HEK293 (cell line): ENCODE results near the gene ABCA1.

Experiments used
- CTCF ChIA-PET: fragments of 350-600 bp; formaldehyde crosslinking; extraction: SDS; loops from one replicate; lab custom pipeline; 2021; ENCODE audit warnings: antibody characterized with exemption; lab: Yijun Ruan, JAX
- POLR2A ChIA-PET: fragments of 300-600 bp; formaldehyde crosslinking; extraction: SDS; loops from one replicate; lab custom pipeline; 2020; ENCODE audit warnings: antibody characterized with exemption, inconsistent platforms; lab: Yijun Ruan, JAX
- H3K27ac ChIP-seq: fragments of 200-500 bp; sonication (Bioruptor generic); 2 replicates; pipeline ENCODE4 v1.5.1; 2014; ENCODE audit warnings: low read depth, low read length, control low read depth, inconsistent platforms; ENCODE audit errors: extremely low read depth
- H3K36me3 ChIP-seq, 2 experiments: fragments of 200-500 bp in 1 of 2; sonication (Bioruptor generic) in 1 of 2; 1 replicate in 1 of 2; 2 replicates in 1 of 2; pipeline ENCODE4 v1.5.1; 2014 to 2017; ENCODE audit warnings: inconsistent platforms in 2 of 2, low read length in 2 of 2; ENCODE audit not compliant: control insufficient read depth in 2 of 2, insufficient read depth in 1 of 2
- H3K4me1 ChIP-seq: fragments of 200-500 bp; sonication (Bioruptor generic); 2 replicates; pipeline ENCODE4 v1.5.1; 2014; ENCODE audit warnings: mild to moderate bottlenecking, low read length, inconsistent platforms; ENCODE audit not compliant: control insufficient read depth, insufficient read depth
- H3K4me3 ChIP-seq: 2 replicates; pipeline ENCODE4 v1.5.1; 2011; ENCODE audit warnings: low read depth, mild to moderate bottlenecking, control low read depth, low read length, moderate library complexity
- H3K9me3 ChIP-seq: fragments of 200-500 bp; sonication (Bioruptor generic); 2 replicates; pipeline ENCODE4 v1.5.1; 2014; ENCODE audit warnings: low read depth, low read length, inconsistent platforms; ENCODE audit not compliant: control insufficient read depth, insufficient read depth
- IKZF3 ChIP-seq: fragments of 450-650 bp; IDR thresholded peaks from 2 replicates; pipeline ENCODE4 v1.5.0; 2018; ENCODE audit warnings: missing biosample characterization, mild to moderate bottlenecking, missing genetic modification characterization, moderate library complexity
- INSM2 ChIP-seq: fragments of 450-650 bp; formaldehyde crosslinking; IDR thresholded peaks from 2 replicates; pipeline ENCODE4 v1.5.1; 2016; ENCODE audit warnings: missing biosample characterization, missing genetic modification characterization
- SALL2 ChIP-seq: fragments of 450-650 bp; formaldehyde crosslinking; IDR thresholded peaks from 2 replicates; pipeline ENCODE4 v1.5.0; 2017; ENCODE audit warnings: missing biosample characterization, mild to moderate bottlenecking, missing genetic modification characterization, borderline replicate concordance
- ZBTB20 ChIP-seq: fragments of 450-650 bp; formaldehyde crosslinking; IDR thresholded peaks from 2 replicates; pipeline ENCODE4 v1.5.1; 2016; ENCODE audit warnings: missing biosample characterization, missing genetic modification characterization
- ZNF175 ChIP-seq: fragments of 450-650 bp; formaldehyde crosslinking; IDR thresholded peaks from 2 replicates; pipeline ENCODE4 v1.5.1; 2016; ENCODE audit warnings: missing biosample characterization, missing genetic modification characterization
- ZNF2 ChIP-seq: fragments of 450-650 bp; formaldehyde crosslinking; IDR thresholded peaks from 2 replicates; pipeline ENCODE4 v1.5.1; 2016; ENCODE audit warnings: missing biosample characterization, missing genetic modification characterization
- ZNF274 ChIP-seq, 2 experiments: fragments of 200-500 bp in 1 of 2; fragments of 450-650 bp in 1 of 2; sonication (Bioruptor generic) in 1 of 2; formaldehyde crosslinking in 1 of 2; IDR thresholded peaks; 2 replicates each; pipeline versions ENCODE4 v1.5.1 to v1.6.1; 2014 to 2016; ENCODE audit warnings: borderline replicate concordance in 1 of 2, inconsistent platforms in 1 of 2, low read length in 1 of 2, missing biosample characterization in 1 of 2, missing genetic modification characterization in 1 of 2
- ZNF37A ChIP-seq: fragments of 450-650 bp; IDR thresholded peaks from 2 replicates; pipeline ENCODE4 v1.5.1; 2018; ENCODE audit warnings: missing biosample characterization, missing genetic modification characterization
- ZNF423 ChIP-seq: fragments of 450-650 bp; formaldehyde crosslinking; IDR thresholded peaks from 2 replicates; pipeline ENCODE4 v1.5.1; 2016; ENCODE audit warnings: missing biosample characterization, missing genetic modification characterization
- ZNF518A ChIP-seq: fragments of 450-650 bp; formaldehyde crosslinking; conservative IDR thresholded peaks from 2 replicates; pipeline ENCODE4 v1.5.1; 2016; ENCODE audit warnings: low read depth, missing biosample characterization, missing genetic modification characterization
- ZNF544 ChIP-seq: fragments of 450-650 bp; formaldehyde crosslinking; IDR thresholded peaks from 2 replicates; pipeline ENCODE4 v1.5.0; 2017; ENCODE audit warnings: missing biosample characterization, missing genetic modification characterization
- ZNF571 ChIP-seq: fragments of 450-650 bp; formaldehyde crosslinking; IDR thresholded peaks from 2 replicates; pipeline ENCODE4 v1.5.0; 2017; ENCODE audit warnings: missing biosample characterization, missing genetic modification characterization
- ZNF664 ChIP-seq: fragments of 450-650 bp; formaldehyde crosslinking; IDR thresholded peaks from 2 replicates; pipeline ENCODE4 v1.5.1; 2016; ENCODE audit warnings: missing biosample characterization, missing genetic modification characterization
- ZNF670 ChIP-seq: fragments of 450-650 bp; formaldehyde crosslinking; IDR thresholded peaks from 2 replicates; pipeline ENCODE4 v1.5.1; 2016; ENCODE audit warnings: missing biosample characterization, missing genetic modification characterization, low read depth
- ZNF692 ChIP-seq: fragments of 450-650 bp; formaldehyde crosslinking; IDR thresholded peaks from 2 replicates; pipeline ENCODE4 v1.5.1; 2016; ENCODE audit warnings: missing biosample characterization, missing genetic modification characterization
- ZNF792 ChIP-seq: fragments of 450-650 bp; formaldehyde crosslinking; IDR thresholded peaks from 2 replicates; pipeline ENCODE4 v1.5.1; 2016; ENCODE audit warnings: missing biosample characterization, missing genetic modification characterization
- ZSCAN30 ChIP-seq: fragments of 450-650 bp; IDR thresholded peaks from 2 replicates; pipeline ENCODE4 v1.5.1; 2018; ENCODE audit warnings: missing biosample characterization, mild to moderate bottlenecking, missing genetic modification characterization, moderate library complexity

ABCA1 gene

GRCh38 chr9:104866191-104866590 lies 61.8 kb downstream of the ABCA1 start:
- H3K4me1 ChIP-seq = peaks cover 7% of the 10 kb centered on the region

More at GRCh38 chr9:104866191-104866590, 61.8 kb downstream of the ABCA1 start:
- ChIA-PET CTCF (interaction anchor here (0.7 kb wide), 1 partner anchor 51 kb away, joined by 3 read pairs; no protein-coding TSS in a partner anchor), POLR2A (no interaction called here)
- no peaks in the 10 kb centered on the region for H3K9me3 ChIP-seq
- TF ChIP-seq ZSCAN30 (tag by site-specific recombination) (no peak), ZBTB20 (tag by site-specific recombination) (no peak), ZNF670 (tag by site-specific recombination) (no peak), ZNF423 (no peak), ZNF692 (tag by site-specific recombination) (no peak), ZNF792 (tag by site-specific recombination) (no peak), ZNF2 (tag by site-specific recombination) (no peak), IKZF3 (no peak), ZNF664 (tag by site-specific recombination) (no peak), ZNF571 (tag by site-specific recombination) (no peak), ZNF37A (tag by site-specific recombination) (no peak), INSM2 (tag by site-specific recombination) (no peak), SALL2 (tag by site-specific recombination) (no peak), ZNF544 (tag by site-specific recombination) (no peak), ZNF175 (tag by site-specific recombination) (no peak), ZNF274 (IDR thresholded peaks at IDR 0.05; ENCODE audit: low read length) (no peak), ZNF274 (tag by site-specific recombination; IDR thresholded peaks at IDR 0.05; ENCODE audit: borderline replicate concordance) (no peak), ZNF518A (tag by site-specific recombination) (no peak)
- H3K4me3 ChIP-seq = no peak overlapping the region
- no peak overlapping the region for H3K27ac ChIP-seq
- no peaks in the 10 kb centered on the region for H3K36me3 ChIP-seq
